ENCODE data around the gene NKPD1. TPM values are rescaled to one million over a fixed set of nuclear protein-coding genes. Genes with fewer than 3 reads are reported as not detected.

Gene NKPD1
- total RNA-seq, 4 donors from 2014 or later, result 1.2 TPM; not detected in 3

DNA sequence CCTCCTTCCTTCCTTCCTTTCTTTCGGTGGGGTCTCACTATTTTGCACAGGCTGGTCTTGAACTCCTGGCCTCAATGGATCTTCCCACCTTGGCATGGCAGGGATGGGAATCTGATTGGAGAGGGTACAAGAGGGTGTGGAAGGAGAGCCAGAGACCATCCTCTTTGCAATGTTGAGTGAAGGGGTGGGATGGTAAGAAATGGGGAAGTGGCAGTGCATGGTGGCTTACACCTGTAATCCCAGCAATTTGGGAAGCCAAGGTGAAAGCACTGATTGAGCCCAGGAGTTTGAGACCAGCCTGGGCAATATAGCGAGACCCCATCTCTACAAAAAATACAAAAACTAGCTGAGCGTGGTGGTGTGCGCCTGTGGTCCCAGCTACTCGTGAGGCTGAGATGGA, 23.3 kb upstream of the NKPD1 start:
- no peak for DNase-seq (ENCODE audit: low spot score in 2 of 2)
- Histone ChIP-seq H3K9me3 (no peaks in the 10 kb centered on the region), H3K4me3 (no peak overlapping the region), H3K27me3 (no peaks in the 10 kb centered on the region), H3K4me1 (peaks cover 0 to 28% (median 15%) of the 10 kb centered on the region in 4 donors), H3K27ac (no peak overlapping the region), H3K36me3 (peaks cover 0 to 28% (median 0%) of the 10 kb centered on the region in 3 donors)
- TF ChIP-seq EP300 (IDR thresholded peaks at IDR 0.05) (no peak), POLR2A (IDR thresholded peaks at IDR 0.05) (no peak)
- TF ChIP-seq, protein P1, sequence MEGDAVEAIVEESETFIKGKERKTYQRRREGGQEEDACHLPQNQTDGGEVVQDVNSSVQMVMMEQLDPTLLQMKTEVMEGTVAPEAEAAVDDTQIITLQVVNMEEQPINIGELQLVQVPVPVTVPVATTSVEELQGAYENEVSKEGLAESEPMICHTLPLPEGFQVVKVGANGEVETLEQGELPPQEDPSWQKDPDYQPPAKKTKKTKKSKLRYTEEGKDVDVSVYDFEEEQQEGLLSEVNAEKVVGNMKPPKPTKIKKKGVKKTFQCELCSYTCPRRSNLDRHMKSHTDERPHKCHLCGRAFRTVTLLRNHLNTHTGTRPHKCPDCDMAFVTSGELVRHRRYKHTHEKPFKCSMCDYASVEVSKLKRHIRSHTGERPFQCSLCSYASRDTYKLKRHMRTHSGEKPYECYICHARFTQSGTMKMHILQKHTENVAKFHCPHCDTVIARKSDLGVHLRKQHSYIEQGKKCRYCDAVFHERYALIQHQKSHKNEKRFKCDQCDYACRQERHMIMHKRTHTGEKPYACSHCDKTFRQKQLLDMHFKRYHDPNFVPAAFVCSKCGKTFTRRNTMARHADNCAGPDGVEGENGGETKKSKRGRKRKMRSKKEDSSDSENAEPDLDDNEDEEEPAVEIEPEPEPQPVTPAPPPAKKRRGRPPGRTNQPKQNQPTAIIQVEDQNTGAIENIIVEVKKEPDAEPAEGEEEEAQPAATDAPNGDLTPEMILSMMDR (IDR thresholded peaks at IDR 0.05), result no peak
- WGBS, 2 donors, result 89 to 91% methylated on average over 5 of the region's 5 CpGs

DNA sequence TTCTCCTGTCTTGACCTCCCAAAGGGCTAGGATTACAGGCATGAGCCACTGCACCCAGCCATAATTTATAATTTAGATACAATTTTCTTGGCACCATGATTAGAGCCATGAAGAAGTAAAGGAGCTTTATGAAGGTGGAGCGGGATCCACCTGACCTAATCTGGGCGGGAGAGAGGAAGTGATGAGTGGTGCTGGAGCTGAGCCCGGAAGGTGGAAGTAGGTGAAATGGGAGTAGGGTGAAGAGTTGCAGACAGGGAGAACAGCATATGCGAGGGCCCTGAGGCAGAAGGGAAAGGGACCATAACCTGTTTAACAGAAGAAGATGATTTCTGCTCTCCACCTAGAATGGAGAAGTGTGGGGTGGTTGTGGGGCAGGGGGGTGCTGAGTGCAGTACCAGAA, 22.0 kb upstream of the NKPD1 start:
- peaks cover 0 to 28% (median 0%) of the 10 kb centered on the region in 3 donors for H3K36me3 ChIP-seq
- DNase-seq (ENCODE audit: low spot score in 2 of 2), result no peak
- TF ChIP-seq, protein P1 (IDR thresholded peaks at IDR 0.05), result no peak
- TF ChIP-seq POLR2A (IDR thresholded peaks at IDR 0.05) (no peak), EP300 (IDR thresholded peaks at IDR 0.05) (no peak)
- no peaks in the 10 kb centered on the region for H3K9me3 ChIP-seq
- H3K4me3 ChIP-seq, result no peak overlapping the region
- no peaks in the 10 kb centered on the region for H3K27me3 ChIP-seq
- no peak overlapping the region for H3K27ac ChIP-seq
- 86 to 90% methylated on average over 4 of the region's 4 CpGs for WGBS, 2 donors
- peaks cover 0 to 29% (median 15%) of the 10 kb centered on the region in 4 donors for H3K4me1 ChIP-seq

DNA sequence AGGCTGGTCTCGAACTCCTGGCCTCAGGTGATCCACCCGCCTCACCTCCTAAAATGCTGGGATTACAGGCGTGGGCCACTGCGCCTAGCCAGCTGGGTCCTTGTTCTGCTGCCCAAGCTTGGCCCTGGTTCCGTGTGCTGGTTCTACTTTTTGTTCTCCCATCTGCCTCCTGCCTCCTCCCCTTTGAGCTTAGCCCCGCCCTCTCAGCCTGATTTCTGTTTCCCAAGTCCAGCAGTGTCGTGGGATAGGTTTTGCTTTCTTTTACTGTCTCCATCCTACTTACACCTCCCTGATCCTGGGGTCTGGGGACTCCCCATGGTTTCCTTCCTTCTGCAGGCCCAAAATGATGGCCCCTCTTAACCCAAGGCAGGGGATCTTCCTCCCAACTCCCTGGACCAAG, 20.2 kb upstream of the NKPD1 start:
- Histone ChIP-seq H3K27me3 (no peaks in the 10 kb centered on the region), H3K4me1 (peaks cover 0 to 40% (median 18%) of the 10 kb centered on the region in 4 donors), H3K9me3 (no peaks in the 10 kb centered on the region), H3K4me3 (no peak overlapping the region), H3K27ac (no peak overlapping the region), H3K36me3 (peaks cover 0 to 28% (median 0%) of the 10 kb centered on the region in 3 donors)
- no peak for DNase-seq (ENCODE audit: low spot score in 2 of 2)
- no peak for TF ChIP-seq POLR2A (IDR thresholded peaks at IDR 0.05)
- TF ChIP-seq, protein P1 (IDR thresholded peaks at IDR 0.05), result no peak
- no peak for TF ChIP-seq EP300 (IDR thresholded peaks at IDR 0.05)
- WGBS, 2 donors, result 81% methylated on average over 7 of the region's 7 CpGs

DNA sequence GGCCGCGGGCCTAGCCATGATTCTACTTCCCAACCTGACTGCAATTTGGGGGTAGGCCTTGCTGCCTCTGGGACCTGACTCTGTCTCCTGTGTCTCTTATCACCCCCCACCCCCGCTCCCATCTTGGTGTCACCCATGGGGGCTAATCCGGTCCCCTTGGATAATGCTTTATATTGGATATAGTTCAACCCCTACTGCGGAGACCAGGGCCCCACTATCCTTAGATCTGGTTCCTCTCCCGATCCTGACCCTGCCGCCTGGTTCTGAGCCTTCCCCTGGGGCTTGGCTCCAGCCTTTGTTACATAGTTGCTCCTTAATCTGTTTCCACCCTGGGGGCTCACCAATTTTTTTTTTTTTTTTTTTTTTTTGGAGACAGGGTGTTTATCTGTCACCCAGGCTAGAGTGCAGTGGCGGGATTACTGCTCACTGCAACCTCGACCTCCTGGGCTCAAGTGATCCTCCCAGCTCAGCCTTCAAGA, 19.1 kb upstream of the NKPD1 start:
- Histone ChIP-seq H3K27me3 (no peaks in the 10 kb centered on the region), H3K4me1 (peaks cover 0 to 40% (median 18%) of the 10 kb centered on the region in 4 donors), H3K4me3 (peak overlapping the region; percentile 60 to 96 (median 80)), H3K27ac (peak overlapping the region in 2 of 4 donors; percentile 80 to 99), H3K9me3 (no peaks in the 10 kb centered on the region), H3K36me3 (peaks cover 0 to 28% (median 0%) of the 10 kb centered on the region in 3 donors)
- WGBS, 2 donors, result 55 to 59% methylated on average over 9 of the region's 9 CpGs
- no peak for DNase-seq (ENCODE audit: low spot score in 2 of 2)
- TF ChIP-seq, protein P1 (IDR thresholded peaks at IDR 0.05), result no peak
- no peak for TF ChIP-seq POLR2A (IDR thresholded peaks at IDR 0.05)
- no peak for TF ChIP-seq EP300 (IDR thresholded peaks at IDR 0.05)

DNA sequence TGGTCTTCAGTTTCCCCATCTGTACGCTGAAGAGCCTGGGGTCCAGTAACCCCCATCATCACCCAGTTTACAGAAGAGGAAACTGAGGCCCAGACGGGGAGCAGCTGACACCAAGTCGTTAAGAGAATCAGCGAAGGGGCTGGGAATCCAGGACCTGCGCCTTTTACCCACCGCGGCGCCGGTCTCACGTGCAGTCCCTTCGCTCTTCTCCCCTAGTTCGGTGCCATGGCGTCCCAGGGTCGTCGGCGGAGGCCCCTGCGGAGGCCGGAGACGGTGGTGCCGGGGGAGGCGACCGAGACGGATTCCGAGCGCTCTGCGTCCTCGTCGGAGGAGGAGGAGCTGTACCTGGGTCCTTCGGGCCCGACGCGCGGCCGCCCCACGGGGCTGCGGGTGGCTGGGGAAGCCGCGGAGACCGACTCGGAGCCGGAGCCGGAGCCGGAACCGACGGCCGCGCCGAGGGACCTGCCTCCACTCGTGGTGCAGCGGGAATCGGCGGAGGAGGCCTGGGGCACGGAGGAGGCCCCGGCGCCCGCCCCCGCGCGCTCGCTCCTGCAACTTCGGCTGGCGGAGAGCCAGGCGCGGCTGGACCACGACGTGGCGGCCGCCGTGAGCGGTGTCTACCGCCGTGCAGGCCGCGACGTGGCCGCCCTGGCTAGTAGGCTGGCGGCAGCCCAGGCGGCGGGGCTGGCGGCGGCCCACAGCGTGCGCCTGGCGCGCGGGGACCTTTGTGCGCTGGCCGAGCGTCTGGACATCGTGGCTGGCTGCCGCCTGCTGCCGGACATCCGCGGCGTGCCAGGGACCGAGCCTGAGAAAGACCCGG, 18.5 kb upstream of the NKPD1 start:
- WGBS, 2 donors, result 0 to 2% methylated on average over 32 to 60 of the region's 97 CpGs
- Histone ChIP-seq H3K36me3 (peaks cover 0 to 28% (median 0%) of the 10 kb centered on the region in 3 donors), H3K4me3 (peak overlapping the region; percentile 60 to 96 (median 80)), H3K4me1 (peaks cover 0 to 40% (median 18%) of the 10 kb centered on the region in 4 donors), H3K27me3 (no peaks in the 10 kb centered on the region), H3K27ac (peak overlapping the region; percentile 51 to 99 (median 86)), H3K9me3 (no peaks in the 10 kb centered on the region)
- DNase-seq (ENCODE audit: low spot score in 2 of 2), result no peak
- TF ChIP-seq, protein P1 (IDR thresholded peaks at IDR 0.05), result no peak
- TF ChIP-seq EP300 (IDR thresholded peaks at IDR 0.05) (no peak), POLR2A (IDR thresholded peaks at IDR 0.05) (no peak)
